ENCODE measurements around the gene GUK1.

GRCh38 chr1:228139406-228139930 lies 611 bp upstream of the GUK1 start:
- TF ChIP-seq POLR2A (IDR thresholded peaks at IDR 0.05) = no peak
- no peak for TF ChIP-seq CTCF (IDR thresholded peaks at IDR 0.05)

All from uterus (tissue), 2 donors.